Measurements from ENCODE around the gene EGLN3. TPM values are rescaled to one million over a fixed set of nuclear protein-coding genes. Genes with fewer than 3 reads are reported as not detected.
"Not testable (repeated sequence)": the region's sequence is repeated elsewhere in the genome, so short reads cannot be mapped to it uniquely, and the experiment has no call there.

The EGLN3 gene
- total RNA-seq (2014; rRNA removed; shearing (Covaris generic); ENCODE audit: low replicate concordance), result 4.5 and 9.3 TPM in 2 replicates

DNA sequence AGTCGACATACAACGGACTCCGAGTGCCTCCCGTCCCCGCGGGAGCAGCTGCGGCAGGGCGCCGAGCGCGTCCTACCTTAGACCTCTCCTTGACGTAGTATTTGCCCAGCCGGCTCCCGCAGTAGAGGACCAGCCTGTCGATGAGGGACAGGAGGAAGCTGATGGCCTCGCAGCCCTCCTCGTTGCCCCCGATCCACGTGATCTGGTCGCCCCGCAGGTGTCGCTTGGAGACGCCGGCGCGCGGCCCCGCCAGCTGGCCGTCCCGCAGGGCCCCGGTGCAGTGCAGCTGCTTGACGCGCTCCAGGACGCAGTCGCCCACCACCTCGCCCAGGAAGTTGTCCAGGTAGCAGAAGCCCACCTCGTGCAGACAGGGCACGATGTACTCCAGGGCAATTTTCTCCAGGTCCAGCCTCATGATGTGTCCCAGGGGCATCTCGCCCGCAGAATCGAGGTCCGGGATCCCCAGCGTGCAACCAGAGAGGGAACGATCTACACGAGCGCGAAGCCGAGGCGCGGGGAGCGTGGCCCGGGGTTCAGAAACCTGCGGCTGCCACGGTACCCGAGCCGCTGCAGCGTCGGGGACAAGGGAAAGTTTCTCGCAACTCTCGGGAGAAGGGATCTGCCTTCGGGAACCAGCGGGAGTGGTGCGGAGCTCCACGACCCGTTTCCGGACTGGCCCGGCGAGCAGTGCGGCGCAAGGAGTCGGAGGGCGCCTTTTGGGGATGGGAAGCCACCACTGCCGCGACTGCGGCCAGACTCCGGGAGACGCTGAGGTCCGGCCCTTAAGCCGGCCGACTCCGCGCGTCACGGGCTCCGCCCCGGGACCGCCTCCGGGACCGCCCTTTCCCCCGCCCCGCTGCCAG lies at the start of gene EGLN3:
Gene EGLN3 (minus strand): TSS at position 755 of the 863 bp plus-strand sequence. CDS start 322 bp downstream, at position 433.
- Histone ChIP-seq H3K27me3 (peaks cover 12% of the 10 kb centered on the region), H3K4me3 (peak within 1 kb of the TSS; percentile 56), H3K9me3 (no peaks in the 10 kb centered on the region), H3K36me3 (no peaks in the 10 kb centered on the region)
- DNase-seq, result peak; percentile 82

DNA sequence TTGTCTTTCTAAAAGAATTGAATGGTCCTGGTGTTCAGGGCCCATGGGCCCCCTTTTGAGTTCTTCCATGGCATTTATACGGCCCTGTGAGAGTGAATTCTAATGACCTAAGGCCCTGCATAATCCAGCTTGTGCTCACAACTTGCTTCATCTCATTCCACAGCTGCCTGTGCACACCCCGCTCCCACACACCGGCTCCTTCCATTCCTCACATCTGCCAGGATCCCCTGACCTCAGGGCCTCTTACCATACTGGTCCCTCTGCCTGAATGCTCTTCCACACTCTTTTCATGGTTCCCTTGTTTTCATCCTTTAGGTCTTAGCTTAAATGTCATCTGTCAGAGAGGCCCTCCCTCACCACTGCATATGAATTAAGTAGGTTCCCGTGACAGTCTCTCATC lies 49.5 kb upstream of the EGLN3 start:
- no peaks in the 10 kb centered on the region for H3K36me3 ChIP-seq
- no peaks in the 10 kb centered on the region for H3K9me3 ChIP-seq
- no peak overlapping the region for H3K4me3 ChIP-seq
- H3K27me3 ChIP-seq, result no peaks in the 10 kb centered on the region
- DNase-seq, result no peak

GRCh38 chr14:33999771-34000291 lies 49.0 kb upstream of the EGLN3 start:
- Histone ChIP-seq H3K4me3 (no peak overlapping the region), H3K27me3 (no peaks in the 10 kb centered on the region), H3K9me3 (no peaks in the 10 kb centered on the region), H3K36me3 (no peaks in the 10 kb centered on the region)
- no peak for DNase-seq

DNA sequence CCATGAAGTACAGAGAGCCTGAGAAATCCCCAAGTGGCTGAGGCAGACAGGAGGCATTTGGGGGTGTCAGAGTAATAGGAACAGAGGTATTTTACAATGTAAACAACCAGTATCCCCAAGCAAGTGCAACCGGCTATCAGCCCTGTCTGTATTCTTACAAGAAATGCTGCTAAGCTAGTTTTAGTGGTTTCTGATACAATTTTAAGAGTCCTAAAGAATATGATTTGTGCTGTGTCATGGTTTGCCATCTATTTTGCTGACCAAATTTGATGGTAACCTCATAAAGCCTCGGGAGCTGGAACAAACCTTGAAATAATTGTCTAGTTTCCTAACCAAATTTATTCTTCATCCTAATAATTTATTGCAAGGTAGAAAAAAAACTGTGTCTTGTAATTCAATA lies 46.7 kb upstream of the EGLN3 start:
- DNase-seq, result no peak
- H3K27me3 ChIP-seq, result no peaks in the 10 kb centered on the region

GRCh38 chr14:33996462-33996861 lies 45.6 kb upstream of the EGLN3 start:
- Histone ChIP-seq H3K4me3 (no peak overlapping the region), H3K9me3 (no peaks in the 10 kb centered on the region), H3K36me3 (no peaks in the 10 kb centered on the region), H3K27me3 (no peaks in the 10 kb centered on the region)
- no peak for DNase-seq

More for the DNA sequence above, 46.7 kb upstream of the EGLN3 start:
- H3K36me3 ChIP-seq, result no peaks in the 10 kb centered on the region
- no peak overlapping the region for H3K4me3 ChIP-seq
- H3K9me3 ChIP-seq, result no peaks in the 10 kb centered on the region

DNA sequence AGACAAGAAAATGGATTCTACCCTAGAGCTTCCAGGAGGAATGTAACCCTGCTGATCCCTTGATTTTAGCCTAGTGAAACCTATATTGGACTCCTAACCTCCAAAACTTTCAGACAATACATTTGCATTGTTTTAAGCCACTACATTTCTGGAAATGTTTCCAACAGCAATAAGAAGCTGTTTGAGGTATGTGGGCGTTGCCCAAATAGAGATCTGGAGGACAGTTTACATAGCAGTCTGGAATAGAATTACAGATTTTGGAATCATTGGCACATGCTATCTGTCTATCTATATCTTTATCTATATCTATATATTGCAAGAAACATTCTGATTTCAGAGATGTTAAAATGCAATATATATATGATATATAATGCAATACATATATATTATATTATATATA lies 42.4 kb upstream of the EGLN3 start:
- no peak overlapping the region for H3K4me3 ChIP-seq
- no peaks in the 10 kb centered on the region for H3K36me3 ChIP-seq
- DNase-seq, result no peak
- no peaks in the 10 kb centered on the region for H3K9me3 ChIP-seq
- H3K27me3 ChIP-seq, result no peaks in the 10 kb centered on the region

DNA sequence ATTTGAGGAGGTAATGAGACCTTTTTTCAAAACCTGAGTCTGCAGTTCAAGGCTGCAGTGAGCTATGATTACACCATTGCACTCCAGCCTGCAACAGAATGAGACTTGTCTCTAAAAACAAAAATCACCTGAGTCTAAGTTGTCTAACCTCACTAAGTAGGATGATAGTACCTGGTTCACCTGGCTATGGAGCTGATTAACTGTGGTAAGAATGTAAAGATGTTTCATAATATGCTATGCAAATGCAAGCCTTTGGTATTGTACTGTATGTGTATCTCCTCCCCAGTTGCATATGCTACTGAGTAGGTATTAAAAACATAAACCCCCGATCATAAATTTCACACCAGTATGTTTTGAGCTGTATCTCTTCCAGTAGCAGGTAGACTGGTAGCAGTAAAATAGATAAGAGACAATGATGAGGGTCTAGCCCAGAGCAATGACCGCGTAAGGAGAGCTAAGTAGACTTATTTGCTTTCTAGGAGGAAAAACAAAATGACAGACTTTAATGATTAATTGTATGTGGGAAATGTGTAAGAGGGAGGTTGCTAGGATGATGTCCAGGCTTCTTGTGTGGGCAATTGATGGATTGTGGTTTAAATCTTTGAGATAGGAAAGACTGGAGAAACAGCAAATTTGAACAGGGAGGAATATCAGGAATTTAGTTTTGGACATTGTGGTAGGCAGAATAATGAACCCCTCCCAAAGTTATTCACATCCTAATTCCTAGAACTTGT lies 41.6 kb upstream of the EGLN3 start:
- no peak for DNase-seq
- Histone ChIP-seq H3K9me3 (no peaks in the 10 kb centered on the region), H3K36me3 (no peaks in the 10 kb centered on the region), H3K27me3 (no peaks in the 10 kb centered on the region), H3K4me3 (no peak overlapping the region)

GRCh38 chr14:33990790-33991189 lies 39.9 kb upstream of the EGLN3 start:
- Histone ChIP-seq H3K27me3 (no peaks in the 10 kb centered on the region), H3K4me3 (no peak overlapping the region), H3K9me3 (no peaks in the 10 kb centered on the region), H3K36me3 (no peaks in the 10 kb centered on the region)
- no peak for DNase-seq

- no peaks in the 10 kb centered on the region for H3K9me3 ChIP-seq
- H3K27me3 ChIP-seq, result no peaks in the 10 kb centered on the region
- H3K36me3 ChIP-seq, result no peaks in the 10 kb centered on the region
- H3K4me3 ChIP-seq, result no peak overlapping the region
- DNase-seq, result no peak
These were observed 36.7 kb upstream of the EGLN3 start for GRCh38 chr14:33987565-33988080.

DNA sequence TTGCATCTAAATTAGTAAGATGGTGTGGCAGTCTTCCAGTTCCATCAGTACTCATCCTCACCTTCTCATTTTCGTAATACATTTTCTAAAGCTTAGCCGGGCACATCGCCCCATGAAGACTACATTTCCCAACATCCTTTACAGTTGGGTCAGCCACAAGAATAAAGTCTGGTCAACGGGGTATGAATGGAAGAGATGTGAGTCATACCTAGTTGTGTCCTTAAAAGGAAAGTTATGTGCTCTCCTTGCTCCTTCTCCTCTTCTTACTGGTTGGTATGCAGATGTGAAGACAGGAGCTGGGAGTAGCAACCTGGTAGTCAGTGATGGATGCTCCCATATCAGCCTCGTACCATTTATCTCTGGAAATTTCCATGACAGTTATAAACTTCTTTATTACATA lies 35.9 kb upstream of the EGLN3 start:
- Histone ChIP-seq H3K4me3 (no peak overlapping the region), H3K9me3 (no peaks in the 10 kb centered on the region), H3K36me3 (no peaks in the 10 kb centered on the region), H3K27me3 (no peaks in the 10 kb centered on the region)
- no peak for DNase-seq

DNA sequence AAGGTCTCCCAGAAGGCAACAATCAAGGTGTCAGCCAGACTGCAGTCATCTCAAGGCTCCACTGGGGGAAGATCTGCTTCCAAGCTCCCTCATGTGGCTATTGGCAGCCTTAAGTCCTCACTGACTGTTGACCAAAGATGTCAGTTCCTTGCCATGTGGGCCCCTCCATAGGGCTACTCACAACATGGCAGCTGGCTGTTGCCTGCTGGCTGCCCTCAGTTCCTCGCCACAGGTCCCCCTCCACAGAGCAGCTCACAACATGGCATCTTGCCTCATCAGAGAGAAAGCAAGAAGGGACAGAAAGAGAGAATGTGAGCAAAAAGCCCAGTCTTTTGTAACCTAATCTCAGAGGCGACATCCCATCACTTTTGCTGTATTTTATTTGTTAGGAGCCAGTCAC lies 34.4 kb upstream of the EGLN3 start:
- no peak for DNase-seq
- Histone ChIP-seq H3K27me3 (no peaks in the 10 kb centered on the region), H3K9me3 (no peaks in the 10 kb centered on the region), H3K4me3 (no peak overlapping the region), H3K36me3 (no peaks in the 10 kb centered on the region)

- H3K4me3 ChIP-seq, result no peak overlapping the region
- DNase-seq, result no peak
- H3K9me3 ChIP-seq, result no peaks in the 10 kb centered on the region
- H3K27me3 ChIP-seq, result no peaks in the 10 kb centered on the region
- H3K36me3 ChIP-seq, result no peaks in the 10 kb centered on the region
These were observed 28.9 kb upstream of the EGLN3 start for GRCh38 chr14:33979613-33980276.

- H3K4me3 ChIP-seq, result no peak overlapping the region
- no peaks in the 10 kb centered on the region for H3K36me3 ChIP-seq
- DNase-seq, result no peak
- H3K9me3 ChIP-seq, result no peaks in the 10 kb centered on the region
- H3K27me3 ChIP-seq, result no peaks in the 10 kb centered on the region
These were observed 28.2 kb upstream of the EGLN3 start for GRCh38 chr14:33978892-33979612.

- no peaks in the 10 kb centered on the region for H3K36me3 ChIP-seq
- H3K27me3 ChIP-seq, result no peaks in the 10 kb centered on the region
- H3K4me3 ChIP-seq, result no peak overlapping the region
- no peak for DNase-seq
- H3K9me3 ChIP-seq, result no peaks in the 10 kb centered on the region
These were observed 21.8 kb upstream of the EGLN3 start for GRCh38 chr14:33972583-33973081.

DNA sequence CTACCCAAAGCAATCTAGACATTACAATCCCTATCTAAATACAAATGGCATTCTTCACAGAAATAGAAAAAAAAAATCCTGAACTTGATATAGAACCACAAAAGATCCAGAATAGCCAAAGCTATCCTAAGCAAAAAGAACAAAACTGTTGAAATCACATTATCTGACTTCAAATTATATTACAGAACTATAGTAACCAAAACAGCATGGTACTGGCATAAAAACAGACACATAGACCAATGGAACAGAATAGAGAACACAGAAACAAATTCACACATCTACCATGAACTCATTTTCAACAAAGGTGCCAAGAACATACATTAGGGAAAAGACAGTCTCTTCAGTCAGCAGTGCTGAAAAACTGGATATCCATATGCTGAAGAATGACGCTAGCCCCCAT lies 19.0 kb upstream of the EGLN3 start:
- H3K36me3 ChIP-seq, DNase-seq, H3K4me3 ChIP-seq, H3K27me3 ChIP-seq, H3K9me3 ChIP-seq: not testable (repeated sequence)

- DNase-seq, result no peak
- no peaks in the 10 kb centered on the region for H3K9me3 ChIP-seq
- H3K36me3 ChIP-seq, result no peaks in the 10 kb centered on the region
- no peaks in the 10 kb centered on the region for H3K27me3 ChIP-seq
- no peak overlapping the region for H3K4me3 ChIP-seq
These were observed 17.8 kb upstream of the EGLN3 start for GRCh38 chr14:33968722-33969121.

Data from MG63 (cell line).